PC-9 (cell line): ENCODE data around the gene PI4K2A. TPM values are rescaled to one million over a fixed set of nuclear protein-coding genes. Genes with fewer than 3 reads are reported as not detected.

Source experiments
- BruUV-seq: library from RNA; stranded (reverse); fragments of 400-500 nt; replicated peaks from 2 replicates; lab custom pipeline; 2021; lab: Mats Ljungman, UMichigan
- CTCF ChIA-PET: fragments of 300-600 bp; sonication (Branson Sonifier 250); formaldehyde crosslinking; loops from one replicate; lab custom pipeline; 2022; ENCODE audit warnings: antibody characterized with exemption; lab: Charles Lee
- POLR2A ChIA-PET: fragments of 300-600 bp; sonication (Branson Sonifier 250); formaldehyde crosslinking; loops from one replicate; lab custom pipeline; 2022; ENCODE audit warnings: antibody characterized with exemption; ENCODE audit not compliant: unreplicated experiment; lab: Charles Lee
- DNase-seq, 2 experiments: peaks; one replicate each; pipeline versions ENCODE4 v3.0.0 to v3.0.0-alpha.2; 2015 to 2022; ENCODE audit warnings: mixed read lengths in 1 of 2
- H2AFZ ChIP-seq: fragments of 200-600 bp; sonication (generic); 2 replicates; pipeline ENCODE4 v1.8.1; 2017; ENCODE audit warnings: antibody characterized with exemption
- H3F3A ChIP-seq: fragments of 200-600 bp; sonication (generic); 2 replicates; pipeline ENCODE4 v1.8.1; 2017; ENCODE audit warnings: antibody characterized with exemption, mild to moderate bottlenecking, low read depth; ENCODE audit not compliant: insufficient read depth
- H3K27ac ChIP-seq: fragments of 200-600 bp; sonication (generic); 2 replicates; pipeline ENCODE4 v1.6.1; 2016; ENCODE audit warnings: mixed run types
- H3K27me3 ChIP-seq: fragments of 200-600 bp; sonication (generic); 2 replicates; pipeline ENCODE4 v1.6.1; 2016; ENCODE audit warnings: low read depth, mixed run types; ENCODE audit not compliant: insufficient read depth
- H3K36me3 ChIP-seq: fragments of 200-600 bp; sonication (generic); 2 replicates; pipeline ENCODE4 v1.6.1; 2016; ENCODE audit warnings: low read depth, mixed run types
- H3K4me1 ChIP-seq: fragments of 200-600 bp; sonication (generic); replicated peaks from 2 replicates; pipeline ENCODE4 v1.6.1; 2016; ENCODE audit warnings: mixed run types; ENCODE audit not compliant: insufficient read depth
- H3K4me2 ChIP-seq: fragments of 200-600 bp; sonication (generic); 2 replicates; pipeline ENCODE4 v1.6.1; 2017; ENCODE audit warnings: mixed run types
- H3K4me3 ChIP-seq: fragments of 200-600 bp; sonication (generic); 2 replicates; pipeline ENCODE4 v1.6.1; 2016; ENCODE audit warnings: mixed run types
- H3K79me2 ChIP-seq: fragments of 200-600 bp; sonication (generic); 2 replicates; pipeline ENCODE4 v1.6.1; 2017; ENCODE audit warnings: low read depth, mixed run types
- H3K9me2 ChIP-seq: fragments of 200-600 bp; sonication (generic); 2 replicates; pipeline ENCODE4 v1.8.1; 2017; ENCODE audit warnings: mild to moderate bottlenecking; ENCODE audit not compliant: insufficient read depth
- H3K9me3 ChIP-seq: fragments of 200-600 bp; sonication (generic); 2 replicates; pipeline ENCODE4 v1.8.1; 2016; ENCODE audit warnings: low read depth; ENCODE audit not compliant: insufficient read depth
- H4K20me1 ChIP-seq: fragments of 200-600 bp; sonication (generic); 2 replicates; pipeline ENCODE4 v1.8.1; 2017; ENCODE audit not compliant: insufficient read depth
- CTCF ChIP-seq: fragments of 200-600 bp; sonication (generic); conservative IDR thresholded peaks from 2 replicates; pipeline ENCODE4 v1.6.1; 2017; ENCODE audit warnings: mixed run types, antibody characterized with exemption, mild to moderate bottlenecking, moderate library complexity
- EZH2 ChIP-seq: fragments of 200-600 bp; sonication (generic); IDR thresholded peaks from 2 replicates; pipeline ENCODE4 v1.8.0; 2017; ENCODE audit warnings: antibody characterized with exemption, low read depth
- intact Hi-C: fragments of 100-400 bp; cut with micrococcal nuclease; formaldehyde crosslinking; loops from one replicate; pipeline ENCODE4 v1.10.0; 2022; ENCODE audit not compliant: unreplicated experiment
- total RNA-seq: library from RNA; stranded (reverse); gene quantifications from 2 replicates; pipeline ENCODE4 v1.2.3, GENCODE V29; 2021

The PI4K2A gene
- total RNA-seq, 1 experiment from 2014 or later = 20.3 TPM

DNA sequence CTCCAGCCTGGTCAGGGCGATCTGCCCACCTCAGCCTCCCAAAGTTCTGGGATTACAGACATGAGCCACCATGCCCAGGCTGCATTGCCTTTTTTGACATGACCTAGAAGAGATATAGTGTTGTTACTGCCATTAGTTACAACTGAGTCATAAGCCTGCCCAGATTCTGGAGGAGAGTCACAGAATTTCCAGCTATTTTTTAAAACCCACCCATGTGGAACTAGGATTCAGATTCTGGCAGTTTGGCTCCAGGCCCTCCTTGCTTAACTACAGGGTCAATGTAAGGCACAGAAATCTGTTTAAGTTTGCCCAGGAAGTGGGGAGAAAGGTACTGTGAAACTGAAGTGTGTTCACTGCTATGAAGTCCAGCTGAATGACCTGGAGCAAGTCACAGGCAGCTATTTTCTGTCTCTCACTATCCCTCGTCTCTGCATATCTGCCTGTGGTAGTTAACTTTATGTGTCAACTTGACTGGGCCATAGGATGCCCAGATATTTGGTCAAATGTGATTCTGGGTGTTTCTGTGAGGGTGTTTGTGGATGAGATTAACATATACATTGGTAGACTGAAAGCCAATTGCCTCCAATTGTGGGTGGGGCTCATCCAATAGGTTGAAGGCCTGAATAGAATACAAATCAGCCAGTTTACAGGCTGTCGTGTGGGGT is 64.7 kb downstream of the PI4K2A start:
- intact Hi-C loops = no loop called here
- Histone ChIP-seq H3K4me1 (0 out of 2 replicates have a peak, but pooled peaks cover 9% of the 10 kb centered on the region), H3K4me2 (no peak overlapping the region), H4K20me1 (no peaks in the 10 kb centered on the region), H3K36me3 (no peaks in the 10 kb centered on the region), H3K9me3 (no peaks in the 10 kb centered on the region), H3K4me3 (no peak overlapping the region), H3F3A (0 out of 2 replicates have a peak, but pooled peaks cover 5% of the 10 kb centered on the region), H2AFZ (no peak overlapping the region), H3K27ac (no peak overlapping the region), H3K27me3 (no peaks in the 10 kb centered on the region), H3K9me2 (no peaks in the 10 kb centered on the region), H3K79me2 (no peaks in the 10 kb centered on the region)
- no TSS peak for BruUV-seq
- no peak for DNase-seq
- TF ChIP-seq EZH2 (no peak), CTCF (no peak)
- POLR2A ChIA-PET = no interaction called here
- CTCF ChIA-PET = no interaction called here

GRCh38 chr10:97707134-97707861 is 66.8 kb downstream of the PI4K2A start:
- Histone ChIP-seq H3K27ac (no peak overlapping the region), H3K27me3 (no peaks in the 10 kb centered on the region), H3K4me3 (no peak overlapping the region), H3K79me2 (no peaks in the 10 kb centered on the region), H3K9me3 (no peaks in the 10 kb centered on the region), H3K9me2 (no peaks in the 10 kb centered on the region), H3K4me2 (no peak overlapping the region), H3F3A (0 out of 2 replicates have a peak, but pooled peaks cover 5% of the 10 kb centered on the region), H3K36me3 (no peaks in the 10 kb centered on the region), H3K4me1 (0 out of 2 replicates have a peak, but pooled peaks cover 9% of the 10 kb centered on the region), H2AFZ (no peak overlapping the region), H4K20me1 (no peaks in the 10 kb centered on the region)
- no peak for DNase-seq
- intact Hi-C loops = no loop called here
- ChIA-PET POLR2A (no interaction called here), CTCF (no interaction called here)
- TF ChIP-seq CTCF (no peak), EZH2 (no peak)
- no TSS peak for BruUV-seq

- Histone ChIP-seq H3K36me3 (no peaks in the 10 kb centered on the region), H2AFZ (no peak overlapping the region), H3K27ac (no peak overlapping the region), H3K79me2 (peaks cover 4% of the 10 kb centered on the region; the same call in 1 of the 2 replicates), H3K4me1 (peaks cover 9% of the 10 kb centered on the region; the same call in 1 of the 2 replicates), H3K9me3 (no peaks in the 10 kb centered on the region), H4K20me1 (no peaks in the 10 kb centered on the region), H3K4me2 (no peak overlapping the region), H3K27me3 (no peaks in the 10 kb centered on the region), H3K9me2 (no peaks in the 10 kb centered on the region), H3F3A (0 out of 2 replicates have a peak, but pooled peaks cover 5% of the 10 kb centered on the region), H3K4me3 (no peak overlapping the region)
- BruUV-seq = no TSS peak
- intact Hi-C loops = no loop called here
- ChIA-PET POLR2A (interaction anchor here (0.7 kb wide), 1 partner anchor 18 kb away, joined by 3 read pairs; no protein-coding TSS in a partner anchor), CTCF (no interaction called here)
- TF ChIP-seq EZH2 (no peak), CTCF (no peak)
- DNase-seq = no peak
Observed at GRCh38 chr10:97708167-97708566, 67.7 kb downstream of the PI4K2A start.
